ENCODE results near the gene FPR1.
"Not testable (repeated sequence)": the region's sequence is repeated elsewhere in the genome, so short reads cannot be mapped to it uniquely, and the experiment has no call there.

FPR1 gene

DNA sequence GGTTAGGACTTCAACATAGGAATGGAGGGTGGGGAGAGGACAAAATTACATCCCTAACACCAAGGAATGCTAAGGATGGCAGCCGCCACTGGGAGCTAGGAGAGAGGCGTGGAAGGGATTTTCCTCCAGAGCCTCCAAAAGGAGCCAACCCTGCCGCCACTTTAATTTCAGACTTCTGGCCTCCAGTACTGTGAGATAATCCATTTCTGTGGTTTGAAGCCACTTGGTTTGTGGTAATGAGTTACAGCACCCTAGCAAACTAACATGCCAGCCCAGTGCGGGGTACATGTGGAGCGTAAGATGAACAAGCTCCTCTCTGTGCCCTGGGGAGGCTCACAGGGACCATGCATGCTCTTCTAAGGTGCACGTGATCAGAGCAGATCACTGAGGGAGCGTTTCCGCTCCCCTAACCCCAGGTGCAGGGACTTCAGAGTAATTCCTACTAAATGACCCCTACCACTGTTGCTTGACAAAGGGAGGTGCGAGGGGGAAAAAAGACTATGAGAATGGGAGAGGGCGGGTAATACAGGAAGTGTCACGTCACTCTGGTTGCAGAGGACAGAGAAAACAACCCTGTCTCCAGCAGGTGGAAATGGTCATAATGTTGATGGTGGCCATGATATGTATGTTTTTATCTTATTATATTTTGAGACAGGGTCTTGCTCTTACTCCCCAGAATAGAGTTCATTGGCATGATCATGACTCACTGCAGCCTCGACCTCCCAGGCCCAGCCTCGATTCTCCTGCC lies 12.0 kb downstream of the FPR1 start:
- no peak for DNase-seq
- intact Hi-C loops (cut with DNase I), result no loop called here

- intact Hi-C loops (cut with DNase I); DNase-seq: not testable (repeated sequence)
These were observed 13.2 kb downstream of the FPR1 start for GRCh38 chr19:51738523-51738922.

GRCh38 chr19:51737924-51738323 lies 13.8 kb downstream of the FPR1 start:
- DNase-seq, result no peak
- intact Hi-C loops (cut with DNase I), result no loop called here

GRCh38 chr19:51737389-51737788 lies 14.3 kb downstream of the FPR1 start:
- intact Hi-C loops (cut with DNase I), result no loop called here
- no peak for DNase-seq

GRCh38 chr19:51735759-51736449 lies 15.8 kb downstream of the FPR1 start:
- intact Hi-C loops (cut with DNase I), result no loop called here
- peak in 2 of 10 donors; percentile 32 to 85 for DNase-seq

- DNase-seq, result no peak
- intact Hi-C loops (cut with DNase I), result no loop called here
These were observed 17.7 kb downstream of the FPR1 start for GRCh38 chr19:51733742-51734522.

- no peak for DNase-seq
- intact Hi-C loops (cut with DNase I), result no loop called here
These were observed 21.9 kb downstream of the FPR1 start for GRCh38 chr19:51729781-51730180.

DNA sequence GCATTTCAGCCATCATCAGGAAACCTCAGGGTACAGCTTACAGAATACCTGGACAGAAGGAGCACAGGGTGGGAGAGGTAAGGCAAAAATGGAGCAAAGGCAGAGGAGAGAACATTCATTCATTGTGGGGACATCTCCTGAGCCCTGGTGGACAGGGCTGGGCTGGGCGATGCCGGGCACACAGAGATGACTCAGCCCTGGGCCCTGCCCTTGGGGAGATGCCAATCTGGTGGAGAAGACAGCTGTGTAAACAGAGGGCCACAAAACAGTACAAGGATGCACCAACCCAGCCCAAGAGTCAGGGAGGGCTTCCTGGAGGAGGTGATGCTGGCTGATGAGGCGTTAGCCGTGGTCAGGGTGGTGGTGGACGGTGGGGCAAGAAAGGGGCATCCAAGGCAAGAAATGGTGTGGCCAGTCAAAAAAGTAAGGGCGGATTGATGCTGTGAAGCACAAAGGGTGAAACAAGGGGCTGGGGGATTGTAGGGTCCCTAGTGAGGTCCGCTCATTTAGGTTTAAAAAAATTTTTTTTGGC lies 24.3 kb downstream of the FPR1 start:
- DNase-seq, result no peak
- intact Hi-C loops (cut with DNase I), result no loop called here

- intact Hi-C loops (cut with DNase I), result no loop called here
- DNase-seq, result peak; percentile 53 to 98 (median 72)
These were observed 25.6 kb downstream of the FPR1 start for GRCh38 chr19:51726049-51726448.

GRCh38 chr19:51724543-51724942 lies 27.1 kb downstream of the FPR1 start:
- intact Hi-C loops (cut with DNase I), result no loop called here

GRCh38 chr19:51722492-51722891 lies 29.2 kb downstream of the FPR1 start:
- intact Hi-C loops (cut with DNase I), result no loop called here

More at GRCh38 chr19:51724543-51724942, 27.1 kb downstream of the FPR1 start:
- no peak for DNase-seq

DNA sequence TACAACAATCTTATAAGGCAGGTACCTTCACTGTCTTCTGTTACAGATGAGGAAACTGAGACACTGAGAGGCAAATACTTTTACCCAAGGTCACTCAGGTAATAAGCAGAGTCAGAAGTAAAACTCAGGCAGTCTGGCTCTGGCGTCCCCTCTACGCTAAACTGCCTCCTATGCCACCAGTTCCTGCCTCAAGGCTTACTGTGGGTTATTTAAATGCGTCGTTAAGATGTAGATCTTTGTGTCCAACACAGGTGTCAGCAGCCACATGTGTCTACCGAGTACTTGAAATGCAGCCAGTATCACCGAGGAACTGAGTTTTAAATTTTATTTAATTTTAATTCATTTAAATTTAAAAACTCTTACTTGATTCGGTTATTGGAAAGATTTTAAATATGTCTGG lies 29.8 kb downstream of the FPR1 start:
- intact Hi-C loops (cut with DNase I), result no loop called here
- no peak for DNase-seq

More at GRCh38 chr19:51722492-51722891, 29.2 kb downstream of the FPR1 start:
- no peak for DNase-seq

DNA sequence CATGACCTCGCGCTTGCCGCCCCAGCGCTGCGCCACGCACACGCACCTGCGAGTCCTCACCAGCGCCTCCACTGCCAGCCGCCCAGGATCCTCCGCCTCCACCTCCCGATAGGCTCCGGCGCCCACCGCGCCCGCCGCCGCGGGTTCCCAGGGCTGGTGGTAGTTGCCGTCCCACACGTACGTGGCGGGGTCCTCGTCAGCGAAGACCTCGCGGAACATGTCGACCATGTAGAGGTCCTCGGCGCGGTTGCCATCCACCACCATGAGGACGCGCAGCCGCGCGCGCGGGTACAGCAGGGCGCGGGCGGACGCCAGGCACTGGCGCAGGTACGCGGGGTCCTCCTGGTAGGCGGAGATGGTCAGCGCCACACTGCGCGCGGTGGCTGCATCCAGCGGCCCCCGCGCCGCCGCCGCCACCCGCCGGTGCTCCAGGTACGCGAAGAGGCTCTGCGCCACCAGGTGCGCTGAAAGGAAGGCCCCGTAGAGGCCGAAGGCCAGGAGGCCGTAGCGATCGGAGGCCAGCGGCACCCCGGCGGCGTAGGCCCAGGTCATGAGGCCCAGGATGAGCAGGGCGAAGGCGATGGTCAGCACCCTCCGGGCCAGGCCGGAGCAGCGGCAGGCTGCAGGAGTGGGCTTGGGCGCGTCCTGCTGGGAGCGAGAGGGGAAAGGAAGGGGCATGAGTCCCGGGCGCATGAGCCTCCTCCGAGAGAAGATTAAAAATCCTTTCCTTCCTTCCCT lies 32.3 kb downstream of the FPR1 start:
- intact Hi-C loops (cut with DNase I), result no loop called here
- peak in 9 of 10 donors; percentile 21 to 91 (median 56) for DNase-seq

DNA sequence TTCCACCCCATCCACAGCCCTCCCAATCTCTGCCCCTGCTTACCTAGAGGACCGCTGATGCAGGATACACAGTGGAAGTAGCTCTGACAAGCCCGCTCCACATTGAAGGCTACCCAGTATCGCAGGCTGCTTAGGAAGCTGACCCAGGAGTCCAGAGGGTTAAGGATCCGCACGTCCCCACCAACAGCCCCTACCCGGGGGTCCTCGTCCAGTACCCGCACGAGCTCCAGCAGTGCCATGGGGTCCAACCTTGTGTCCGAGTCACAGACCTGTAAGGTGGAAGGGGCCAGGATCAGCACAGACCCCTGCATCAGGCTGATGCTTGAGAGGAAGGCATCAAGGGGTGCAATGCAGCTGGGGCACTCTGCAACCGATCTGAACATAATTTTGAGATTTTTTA lies 34.8 kb downstream of the FPR1 start:
- DNase-seq, result peak in 2 of 10 donors; percentile 36 to 64
- intact Hi-C loops (cut with DNase I), result no loop called here

DNA sequence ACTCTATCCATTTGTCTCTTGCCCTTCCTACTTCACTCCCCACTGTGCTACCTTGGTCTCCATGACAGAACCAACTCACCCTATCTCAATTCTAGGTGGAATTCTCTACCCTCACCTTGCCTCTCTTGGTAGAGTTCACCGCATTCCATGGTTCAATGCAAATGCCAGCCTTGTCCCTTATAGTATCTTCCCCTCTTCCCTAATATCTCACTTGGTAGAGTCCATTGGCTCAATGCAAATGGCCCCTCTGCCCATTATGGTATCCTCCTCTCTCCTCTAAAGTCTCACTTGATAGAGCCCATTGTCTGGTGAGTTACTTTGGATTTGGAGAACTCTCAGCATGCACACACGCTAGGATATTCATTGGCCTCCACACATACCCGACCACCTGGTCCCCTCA lies 35.8 kb downstream of the FPR1 start:
- no peak for DNase-seq
- intact Hi-C loops (cut with DNase I), result no loop called here

DNA sequence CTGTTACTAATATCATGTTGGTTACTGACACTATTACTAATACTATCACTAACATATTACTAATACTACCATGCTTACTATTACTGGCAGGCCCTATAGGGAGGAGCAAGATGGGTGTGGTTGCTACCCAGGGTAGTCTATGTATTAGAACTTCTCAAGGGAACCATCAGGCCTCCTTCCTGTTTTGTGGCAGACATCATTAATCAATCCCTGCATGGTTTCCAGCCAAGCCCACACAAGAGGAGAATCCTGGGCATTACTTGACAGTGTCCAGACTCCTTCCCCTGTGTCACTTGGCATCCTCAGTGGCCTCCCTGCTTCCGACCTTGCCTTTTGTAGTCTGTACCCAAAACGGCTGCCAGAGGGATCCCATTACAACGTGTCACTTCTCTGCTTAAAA lies 36.8 kb downstream of the FPR1 start:
- DNase-seq, result no peak
- intact Hi-C loops (cut with DNase I), result no loop called here

DNA sequence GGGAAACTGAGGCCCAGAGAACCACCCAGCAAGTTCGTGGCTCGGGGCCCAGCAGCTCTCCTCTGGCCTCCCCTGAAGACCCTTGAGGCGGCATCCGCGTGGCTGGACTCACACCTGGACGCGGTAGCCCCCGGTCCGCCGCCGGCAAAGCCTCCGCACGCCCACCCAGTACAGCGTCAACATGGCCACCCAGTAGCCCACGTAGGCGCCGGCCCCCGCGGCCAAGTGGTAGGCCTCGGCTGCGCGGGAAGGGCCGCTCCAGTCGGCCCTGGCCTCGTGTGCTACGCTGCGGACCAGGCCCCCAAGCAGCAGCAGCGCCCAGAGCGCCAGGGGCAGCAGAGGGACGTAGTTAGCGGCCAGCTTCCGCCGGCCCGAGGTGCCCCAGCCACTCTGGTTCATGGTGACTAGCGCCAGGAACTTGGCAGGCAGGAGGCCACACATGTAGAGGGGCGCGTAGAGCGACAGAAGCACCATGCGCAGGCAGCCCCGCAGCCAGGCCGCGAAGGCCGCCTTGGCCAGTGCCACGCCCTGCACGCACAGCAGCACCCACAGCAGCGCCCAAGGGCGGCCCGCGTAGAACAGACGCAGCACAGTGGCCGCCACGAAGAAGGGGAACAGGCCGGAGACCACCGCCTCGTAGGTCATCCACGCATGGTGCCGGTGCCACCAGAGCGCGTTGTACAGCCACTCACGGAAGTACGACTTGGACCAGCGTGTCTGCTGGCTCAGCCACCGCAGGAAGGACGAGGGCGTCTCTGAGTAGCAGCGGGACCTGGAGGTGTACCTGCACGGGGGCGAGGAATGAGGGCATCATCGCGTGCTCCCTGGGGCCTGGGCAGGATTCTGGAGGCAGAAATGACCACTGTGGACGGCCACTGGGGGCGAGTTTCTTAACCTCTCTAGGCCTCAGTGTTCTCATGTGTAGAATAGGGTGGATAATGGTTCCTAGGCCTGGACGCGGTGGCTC lies 38.1 kb downstream of the FPR1 start:
- intact Hi-C loops (cut with DNase I), result no loop called here
- DNase-seq, result peak in 2 of 10 donors; percentile 71 to 75

GRCh38 chr19:51712461-51713081 lies 39.1 kb downstream of the FPR1 start:
- intact Hi-C loops (cut with DNase I), result no loop called here

DNA sequence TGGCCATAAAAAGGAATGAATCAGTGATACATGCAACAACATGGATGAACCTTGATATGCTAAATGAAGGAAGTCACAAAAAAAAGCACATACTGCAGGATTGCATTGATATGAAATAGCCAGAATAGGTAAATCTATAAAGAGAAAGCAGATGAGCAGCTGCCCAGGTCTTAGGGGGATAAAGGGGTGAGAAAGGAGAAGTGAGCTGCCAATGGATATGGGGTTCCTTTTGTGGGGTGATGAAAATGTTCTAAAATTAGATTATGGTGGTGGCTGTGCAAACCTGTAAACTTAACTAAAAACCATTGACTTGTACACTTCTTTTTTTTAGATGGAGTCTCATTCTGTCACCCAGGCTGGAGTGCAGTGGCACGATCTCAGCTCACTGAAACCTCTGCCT lies 40.0 kb downstream of the FPR1 start:
- no peak for DNase-seq
- intact Hi-C loops (cut with DNase I), result no loop called here

More at GRCh38 chr19:51712461-51713081, 39.1 kb downstream of the FPR1 start:
- peak in 2 of 10 donors; percentile 4 to 37 for DNase-seq
